ENCODE measurements around the gene SDK2.

DNA sequence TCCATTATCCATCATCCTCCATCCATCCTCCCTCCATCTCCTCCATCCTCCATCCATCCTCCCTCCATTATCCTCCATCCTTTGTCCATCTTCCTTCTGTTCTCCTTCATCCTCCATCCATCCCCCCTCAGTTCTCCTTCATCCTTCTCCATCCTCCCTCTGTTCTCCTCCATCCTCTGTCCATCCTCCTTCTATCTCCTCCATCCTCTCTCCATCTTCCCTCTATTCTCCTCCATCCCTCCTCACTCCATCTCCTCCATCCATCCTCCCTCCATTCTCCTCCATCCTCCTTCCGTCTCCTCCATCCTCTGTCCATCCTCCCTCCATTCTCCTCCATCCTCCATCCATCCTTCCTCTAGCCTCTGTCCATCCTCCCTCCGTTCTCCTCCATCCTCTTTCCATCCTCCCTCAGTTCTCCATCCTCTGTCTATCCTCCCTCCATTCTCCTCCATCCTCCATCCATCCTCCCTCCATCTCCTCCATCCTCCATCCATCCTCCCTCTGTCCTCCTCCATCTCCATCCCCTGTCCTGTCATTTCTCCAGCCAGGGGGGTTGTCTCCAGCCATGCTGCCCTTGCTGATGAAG, 143.7 kb downstream of the SDK2 start:
- no peak for TF ChIP-seq POLR2AphosphoS5 (IDR thresholded peaks at IDR 0.05; ENCODE audit: low read depth, low read length)
- TF ChIP-seq, protein P1, sequence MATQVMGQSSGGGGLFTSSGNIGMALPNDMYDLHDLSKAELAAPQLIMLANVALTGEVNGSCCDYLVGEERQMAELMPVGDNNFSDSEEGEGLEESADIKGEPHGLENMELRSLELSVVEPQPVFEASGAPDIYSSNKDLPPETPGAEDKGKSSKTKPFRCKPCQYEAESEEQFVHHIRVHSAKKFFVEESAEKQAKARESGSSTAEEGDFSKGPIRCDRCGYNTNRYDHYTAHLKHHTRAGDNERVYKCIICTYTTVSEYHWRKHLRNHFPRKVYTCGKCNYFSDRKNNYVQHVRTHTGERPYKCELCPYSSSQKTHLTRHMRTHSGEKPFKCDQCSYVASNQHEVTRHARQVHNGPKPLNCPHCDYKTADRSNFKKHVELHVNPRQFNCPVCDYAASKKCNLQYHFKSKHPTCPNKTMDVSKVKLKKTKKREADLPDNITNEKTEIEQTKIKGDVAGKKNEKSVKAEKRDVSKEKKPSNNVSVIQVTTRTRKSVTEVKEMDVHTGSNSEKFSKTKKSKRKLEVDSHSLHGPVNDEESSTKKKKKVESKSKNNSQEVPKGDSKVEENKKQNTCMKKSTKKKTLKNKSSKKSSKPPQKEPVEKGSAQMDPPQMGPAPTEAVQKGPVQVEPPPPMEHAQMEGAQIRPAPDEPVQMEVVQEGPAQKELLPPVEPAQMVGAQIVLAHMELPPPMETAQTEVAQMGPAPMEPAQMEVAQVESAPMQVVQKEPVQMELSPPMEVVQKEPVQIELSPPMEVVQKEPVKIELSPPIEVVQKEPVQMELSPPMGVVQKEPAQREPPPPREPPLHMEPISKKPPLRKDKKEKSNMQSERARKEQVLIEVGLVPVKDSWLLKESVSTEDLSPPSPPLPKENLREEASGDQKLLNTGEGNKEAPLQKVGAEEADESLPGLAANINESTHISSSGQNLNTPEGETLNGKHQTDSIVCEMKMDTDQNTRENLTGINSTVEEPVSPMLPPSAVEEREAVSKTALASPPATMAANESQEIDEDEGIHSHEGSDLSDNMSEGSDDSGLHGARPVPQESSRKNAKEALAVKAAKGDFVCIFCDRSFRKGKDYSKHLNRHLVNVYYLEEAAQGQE (IDR thresholded peaks at IDR 0.05; ENCODE audit: insufficient read depth in 1 of 2, low read depth in 2 of 2, low read length in 2 of 2) = no peak
